GM23248 (cell line): Measurements from ENCODE around the gene CTSK. TPM values are rescaled to one million over a fixed set of nuclear protein-coding genes. Genes with fewer than 3 reads are reported as not detected.
A peak's percentile ranks its signal among the peaks of the same experiment; 100 is the strongest.
"Not testable (repeated sequence)": the region's sequence is repeated elsewhere in the genome, so short reads cannot be mapped to it uniquely, and the experiment has no call there.

Experiments used
- DNase-seq: peaks from one replicate; pipeline ENCODE4 v3.0.0-alpha.2; 2015
- H2AFZ ChIP-seq: fragments of 200-600 bp; sonication (generic); 2 replicates; pipeline ENCODE4 v1.6.1; 2016; ENCODE audit warnings: antibody characterized with exemption
- H3F3A ChIP-seq: fragments of 200-600 bp; sonication (generic); 2 replicates; pipeline ENCODE4 v1.6.1; 2016; ENCODE audit warnings: mild to moderate bottlenecking, antibody characterized with exemption, mixed run types; ENCODE audit not compliant: insufficient read depth
- H3K27ac ChIP-seq: fragments of 200-600 bp; sonication (generic); 2 replicates; pipeline ENCODE4 v1.5.1; 2016; ENCODE audit warnings: mild to moderate bottlenecking
- H3K27me3 ChIP-seq: fragments of 200-600 bp; sonication (generic); replicated peaks from 2 replicates; pipeline ENCODE4 v1.6.1; 2016; ENCODE audit warnings: mild to moderate bottlenecking; ENCODE audit not compliant: insufficient read depth
- H3K36me3 ChIP-seq: fragments of 200-600 bp; sonication (generic); 2 replicates; pipeline ENCODE4 v1.6.1; 2016; ENCODE audit warnings: low read depth, mild to moderate bottlenecking
- H3K4me1 ChIP-seq: fragments of 200-600 bp; sonication (generic); 2 replicates; pipeline ENCODE4 v1.6.1; 2016; ENCODE audit warnings: mild to moderate bottlenecking; ENCODE audit not compliant: insufficient read depth
- H3K4me2 ChIP-seq: fragments of 200-600 bp; sonication (generic); one replicate; pipeline ENCODE4 v1.6.1; 2016; ENCODE audit warnings: mild to moderate bottlenecking; ENCODE audit not compliant: unreplicated experiment
- H3K4me3 ChIP-seq: fragments of 200-600 bp; sonication (generic); 2 replicates; pipeline ENCODE4 v1.5.1; 2016; ENCODE audit warnings: mild to moderate bottlenecking
- H3K79me2 ChIP-seq: fragments of 200-600 bp; sonication (generic); 2 replicates; pipeline ENCODE4 v1.6.1; 2016; ENCODE audit warnings: mild to moderate bottlenecking; ENCODE audit not compliant: insufficient read depth
- H3K9ac ChIP-seq: fragments of 200-600 bp; sonication (generic); 2 replicates; pipeline ENCODE4 v1.6.1; 2016; ENCODE audit warnings: mild to moderate bottlenecking
- H3K9me2 ChIP-seq: fragments of 200-600 bp; sonication (generic); 2 replicates; pipeline ENCODE4 v1.6.1; 2016; ENCODE audit warnings: mixed run types, mild to moderate bottlenecking, moderate library complexity; ENCODE audit not compliant: insufficient read depth
- H3K9me3 ChIP-seq: fragments of 200-600 bp; sonication (generic); one replicate; pipeline ENCODE4 v1.6.1; 2017; ENCODE audit warnings: low read depth
- H4K20me1 ChIP-seq: fragments of 200-600 bp; sonication (generic); 2 replicates; pipeline ENCODE4 v1.6.0; 2016; ENCODE audit not compliant: insufficient read depth
- EZH2 ChIP-seq: fragments of 200-600 bp; sonication (generic); IDR thresholded peaks from 2 replicates; pipeline ENCODE4 v1.6.1; 2018; ENCODE audit warnings: antibody characterized with exemption, mild to moderate bottlenecking; ENCODE audit not compliant: insufficient read depth, poor library complexity, severe bottlenecking
- EZH2phosphoT487 ChIP-seq: fragments of 200-600 bp; sonication (generic); IDR thresholded peaks from 2 replicates; pipeline ENCODE4 v1.6.1; 2018; ENCODE audit warnings: antibody characterized with exemption, moderate library complexity, mild to moderate bottlenecking, low read depth; ENCODE audit not compliant: insufficient read depth
- WGBS, 2 experiments: methylation state at CpG; one replicate each; pipeline ENCODE4 v1.1.6; 2015 to 2017; ENCODE audit warnings: low lambda C conversion rate in 2 of 2, low coverage in 1 of 2; ENCODE audit errors: missing lambda C conversion rate in 2 of 2; 5-methylcytosine and 5-hydroxymethylcytosine counted together
- in situ Hi-C: fragments of 300-500 bp; cut with MboI; formaldehyde crosslinking; loops from 2 replicates; pipeline ENCODE4 v1.15.0; 2020
- polyA plus RNA-seq: library from polyadenylated mRNA; unstranded; fragments of >200 nt; fragmentation: Nextera tagmentation; extraction: Ambion mirVana; gene quantifications from 2 replicates; pipeline ENCODE4 v1.2.1, GENCODE V29; 2016
- total RNA-seq: library from RNA; depleted of rRNA; stranded (reverse); fragments of >200 nt; shearing (Covaris generic); gene quantifications from 2 replicates; pipeline ENCODE4 v1.2.3, GENCODE V29; 2014; rRNA removed

CTSK gene
- total RNA-seq (90.9 and 101 TPM in 2 replicates), polyA plus RNA-seq (81.4 and 92.1 TPM in 2 replicates)

DNA sequence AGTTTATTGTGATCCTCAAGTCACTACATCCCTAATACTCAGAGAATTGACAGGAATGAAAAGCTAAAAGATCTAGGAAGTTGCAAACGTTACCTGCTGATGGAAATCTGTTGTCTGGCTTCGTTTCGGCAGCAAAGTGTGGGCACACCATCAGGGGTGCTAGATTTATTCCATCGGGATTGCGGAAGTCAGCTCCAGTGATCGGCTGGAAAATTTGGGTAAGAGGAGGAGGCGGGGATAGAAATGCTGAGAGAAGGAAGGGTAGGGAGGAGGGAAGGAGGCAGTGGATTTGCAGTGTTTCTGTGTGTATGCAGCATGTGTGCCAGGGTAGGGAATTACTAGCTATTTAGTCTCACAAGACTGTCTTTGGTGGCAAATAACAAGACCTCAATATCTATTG lies at the start of gene CTSK:
TSS of gene CTSK (minus strand) at position 140 of the 400 bp plus-strand sequence. CDS start 1,455 bp downstream, outside the sequence.
- H3K9me2 ChIP-seq = no peaks in the 10 kb centered on the region
- peak within 1 kb of the TSS; percentile 75 for H3K9ac ChIP-seq
- in situ Hi-C loops = no loop called here
- H3K27me3 ChIP-seq = no peaks in the 10 kb centered on the region
- peaks cover 19% of the 10 kb centered on the region for H3K36me3 ChIP-seq
- peak within 1 kb of the TSS; percentile 72 for H3K27ac ChIP-seq
- no peaks in the 10 kb centered on the region for H4K20me1 ChIP-seq
- peak within 1 kb of the TSS; percentile 72 for H3K4me3 ChIP-seq
- H3K9me3 ChIP-seq = no peaks in the 10 kb centered on the region
- peaks cover 45% of the 10 kb centered on the region for H3F3A ChIP-seq
- DNase-seq = peak; percentile 77
- 0 out of 2 replicates have a peak, but pooled peaks cover 7% of the 10 kb centered on the region for H3K79me2 ChIP-seq
- 1 to 3% methylated on average over 7 of the region's 7 CpGs for WGBS, 2 experiments
- no peak for TF ChIP-seq EZH2phosphoT487
- TF ChIP-seq EZH2 = no peak
- H3K4me2 ChIP-seq = peak within 1 kb of the TSS; percentile 90
- peak within 1 kb of the TSS; percentile 59 for H2AFZ ChIP-seq
- H3K4me1 ChIP-seq = peaks cover 42% of the 10 kb centered on the region

DNA sequence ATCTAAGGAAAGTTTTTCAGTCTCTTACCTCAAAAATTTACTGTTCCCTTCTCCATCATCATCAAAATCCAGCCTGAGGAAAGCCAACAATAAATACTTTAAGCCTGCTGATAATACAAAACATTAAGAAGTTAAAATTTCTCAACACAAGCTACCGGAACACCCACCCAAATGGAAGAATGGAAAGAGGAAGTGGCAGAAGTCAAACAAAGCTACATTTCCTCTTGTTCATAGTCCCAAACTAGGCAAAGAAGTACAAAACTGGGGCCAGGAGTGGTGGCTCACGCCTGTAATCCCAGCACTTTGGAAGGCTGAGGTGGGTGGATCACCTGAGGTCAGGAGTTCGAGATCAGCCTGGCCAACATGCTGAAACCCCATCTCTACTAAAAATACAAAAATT lies 44.7 kb upstream of the CTSK start:
- H2AFZ ChIP-seq, H4K20me1 ChIP-seq, H3K9me2 ChIP-seq, H3K4me2 ChIP-seq, H3K27me3 ChIP-seq, DNase-seq, H3K4me3 ChIP-seq, in situ Hi-C loops, H3K9me3 ChIP-seq, H3K9ac ChIP-seq, H3K27ac ChIP-seq, H3K4me1 ChIP-seq, H3F3A ChIP-seq: not testable (repeated sequence)
- Histone ChIP-seq H3K36me3 (peaks cover 30% of the 10 kb centered on the region), H3K79me2 (peaks cover 50% of the 10 kb centered on the region)
- 94 to 96% methylated on average over 3 of the region's 3 CpGs for WGBS, 2 experiments

- in situ Hi-C loops, H3K27ac ChIP-seq, H3K4me1 ChIP-seq, H3K27me3 ChIP-seq, H2AFZ ChIP-seq, H3K9ac ChIP-seq, H3K4me3 ChIP-seq, H3F3A ChIP-seq, H3K9me2 ChIP-seq, DNase-seq, H3K9me3 ChIP-seq, H3K4me2 ChIP-seq, H4K20me1 ChIP-seq: not testable (repeated sequence)
- Histone ChIP-seq H3K36me3 (peaks cover 26% of the 10 kb centered on the region), H3K79me2 (peaks cover 43% of the 10 kb centered on the region)
- WGBS, 2 experiments = 95 to 100% methylated on average over 4 to 49 of the region's 49 CpGs
Measured at GRCh38 chr1:150850801-150851362, 42.8 kb upstream of the CTSK start.

- Histone ChIP-seq H3K79me2 (peaks cover 21% of the 10 kb centered on the region; the same call in 1 of the 2 replicates), H3K4me3 (no peak overlapping the region), H3K36me3 (peaks cover 21% of the 10 kb centered on the region), H3K4me2 (no peak overlapping the region), H3K9ac (no peak overlapping the region), H2AFZ (no peak overlapping the region), H3K4me1 (no peaks in the 10 kb centered on the region), H3K27me3 (no peaks in the 10 kb centered on the region), H3F3A (no peaks in the 10 kb centered on the region), H3K27ac (no peak overlapping the region), H4K20me1 (no peaks in the 10 kb centered on the region), H3K9me2 (no peaks in the 10 kb centered on the region), H3K9me3 (no peaks in the 10 kb centered on the region)
- DNase-seq = no peak
- in situ Hi-C loops = no loop called here
- TF ChIP-seq EZH2 = no peak
- no peak for TF ChIP-seq EZH2phosphoT487
- whole genome bisulfite sequencing, 2 experiments = 97 to 99% methylated on average over 4 of the region's 4 CpGs
Measured at GRCh38 chr1:150846473-150847146, 38.5 kb upstream of the CTSK start.
